ENCODE measurements around the gene MYH10.
"Not testable (repeated sequence)": the region's sequence is repeated elsewhere in the genome, so short reads cannot be mapped to it uniquely, and the experiment has no call there.

Gene MYH10

GRCh38 chr17:8630227-8630801 is at the start of gene MYH10:
MYH10 (minus strand) TSS chr17:8630725; CDS start chr17:8623246, 7,479 bp downstream.
- no peak for DNase-seq (ENCODE audit: low read depth, low spot score)

- DNase-seq (ENCODE audit: low read depth, low spot score), result no peak
Measured at GRCh38 chr17:8679126-8679525, 48.6 kb upstream of the MYH10 start.

GRCh38 chr17:8675306-8675705 is 44.8 kb upstream of the MYH10 start:
- no peak for DNase-seq (ENCODE audit: low read depth, low spot score)

GRCh38 chr17:8674344-8675305 is 44.1 kb upstream of the MYH10 start:
- no peak for DNase-seq (ENCODE audit: low read depth, low spot score)

- no peak for DNase-seq (ENCODE audit: low read depth, low spot score)
Measured at GRCh38 chr17:8673612-8674011, 43.1 kb upstream of the MYH10 start.

- DNase-seq (ENCODE audit: low read depth, low spot score), result no peak
Measured at GRCh38 chr17:8672326-8672725, 41.8 kb upstream of the MYH10 start.

- no peak for DNase-seq (ENCODE audit: low read depth, low spot score)
Measured at GRCh38 chr17:8670421-8670820, 39.9 kb upstream of the MYH10 start.

GRCh38 chr17:8668176-8668740 is 37.7 kb upstream of the MYH10 start:
- no peak for DNase-seq (ENCODE audit: low read depth, low spot score)

- DNase-seq (ENCODE audit: low read depth, low spot score), result no peak
Measured at GRCh38 chr17:8667421-8667820, 36.9 kb upstream of the MYH10 start.

- DNase-seq (ENCODE audit: low read depth, low spot score), result no peak
Measured at GRCh38 chr17:8665684-8666083, 35.2 kb upstream of the MYH10 start.

- no peak for DNase-seq (ENCODE audit: low read depth, low spot score)
Measured at GRCh38 chr17:8664456-8665126, 34.1 kb upstream of the MYH10 start.

- no peak for DNase-seq (ENCODE audit: low read depth, low spot score)
Measured at GRCh38 chr17:8662973-8663372, 32.4 kb upstream of the MYH10 start.

- no peak for DNase-seq (ENCODE audit: low read depth, low spot score)
Measured at GRCh38 chr17:8662076-8662831, 31.7 kb upstream of the MYH10 start.

- DNase-seq (ENCODE audit: low read depth, low spot score), result not testable (repeated sequence)
Measured at GRCh38 chr17:8660709-8661108, 30.2 kb upstream of the MYH10 start.

- no peak for DNase-seq (ENCODE audit: low read depth, low spot score)
Measured at GRCh38 chr17:8659758-8660410, 29.4 kb upstream of the MYH10 start.

GRCh38 chr17:8658810-8659209 is 28.3 kb upstream of the MYH10 start:
- no peak for DNase-seq (ENCODE audit: low read depth, low spot score)

GRCh38 chr17:8656693-8657092 is 26.2 kb upstream of the MYH10 start:
- DNase-seq (ENCODE audit: low read depth, low spot score), result no peak

- no peak for DNase-seq (ENCODE audit: low read depth, low spot score)
Measured at GRCh38 chr17:8654822-8655221, 24.3 kb upstream of the MYH10 start.

GRCh38 chr17:8651013-8651412 is 20.5 kb upstream of the MYH10 start:
- DNase-seq (ENCODE audit: low read depth, low spot score), result no peak

GRCh38 chr17:8650119-8650499 is 19.6 kb upstream of the MYH10 start:
- DNase-seq (ENCODE audit: low read depth, low spot score), result no peak

Data from activated naive CD8-positive, alpha-beta T cell treated with anti-CD3 and anti-CD28 coated beads, Interleukin-2, amount 50 U/mL, for 16 hours (primary cell).